GM19397 (cell line): ENCODE results near the gene FUT2.
"Not testable (repeated sequence)": the region's sequence is repeated elsewhere in the genome, so short reads cannot be mapped to it uniquely, and the experiment has no call there.

ENCODE experiments used
- ATAC-seq: cut with Tn5 transposase; IDR thresholded peaks from one replicate; pipeline ENCODE4 v1.9.1; 2021; ENCODE audit warnings: mild to moderate bottlenecking, moderate library complexity; ENCODE audit not compliant: unreplicated experiment

The FUT2 gene

DNA sequence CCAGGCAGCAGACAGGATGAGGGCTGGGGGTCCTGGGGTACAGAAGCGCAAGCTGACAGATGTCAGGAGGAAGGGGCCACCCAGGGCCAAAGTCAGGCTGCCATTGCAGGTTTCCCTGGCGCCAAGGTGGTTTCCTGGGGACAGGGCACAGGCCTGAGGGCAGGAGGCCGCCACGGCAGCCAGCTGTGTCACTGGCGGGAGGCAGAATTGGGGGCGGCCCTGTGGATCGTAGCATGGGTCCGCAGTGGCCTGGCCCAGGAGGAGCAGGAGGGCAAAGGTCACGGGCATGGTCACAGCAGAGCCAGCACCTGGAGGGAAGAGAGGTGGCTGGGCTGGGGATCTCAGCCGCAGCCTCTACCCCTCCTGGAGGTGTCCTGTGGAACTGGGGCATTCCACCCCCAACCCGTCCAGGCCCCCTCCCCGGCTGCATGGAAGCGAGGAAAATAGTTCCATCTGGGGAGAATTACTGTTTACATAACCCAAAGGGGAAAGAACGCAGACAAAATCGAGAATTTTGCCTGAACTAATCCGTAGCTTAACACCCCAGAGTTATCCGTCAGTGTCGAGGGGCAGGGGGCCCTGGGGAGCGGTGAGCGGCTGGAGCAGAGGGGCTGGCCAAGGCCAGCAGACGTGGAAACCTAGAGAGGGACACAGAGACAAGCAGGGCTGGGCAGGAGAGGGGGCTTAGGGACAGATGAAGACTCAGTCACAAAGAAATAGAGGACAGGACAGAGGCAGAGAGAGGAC lies 24.9 kb upstream of the FUT2 start:
- ATAC-seq, result no peak

DNA sequence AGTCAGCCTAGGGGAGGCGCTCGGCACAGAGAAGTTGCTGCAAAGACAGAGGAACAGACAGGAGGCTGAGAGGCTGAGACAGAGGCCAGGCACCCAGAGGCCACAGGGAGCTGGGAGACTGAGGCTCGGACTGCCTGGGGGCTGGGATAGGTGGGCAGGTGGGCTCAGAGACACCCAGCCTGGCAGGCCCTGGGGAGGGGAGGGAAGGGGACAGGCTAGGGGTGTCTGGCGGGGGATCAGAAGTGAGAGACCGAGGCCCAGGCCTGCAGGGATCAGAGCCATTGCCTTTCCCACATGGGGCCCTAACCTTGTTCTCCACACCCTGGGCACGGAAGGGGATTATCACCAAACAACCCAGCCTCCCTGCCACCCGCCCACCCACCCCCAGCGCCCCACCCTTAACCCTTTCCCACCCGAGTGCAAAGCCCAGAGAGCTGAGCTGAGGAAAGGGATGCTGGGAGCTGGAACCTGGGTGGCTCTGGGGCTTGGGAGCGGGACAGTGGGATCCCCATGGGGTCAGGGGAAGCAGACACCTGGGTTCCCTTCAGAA lies 24.2 kb upstream of the FUT2 start:
- no peak for ATAC-seq

DNA sequence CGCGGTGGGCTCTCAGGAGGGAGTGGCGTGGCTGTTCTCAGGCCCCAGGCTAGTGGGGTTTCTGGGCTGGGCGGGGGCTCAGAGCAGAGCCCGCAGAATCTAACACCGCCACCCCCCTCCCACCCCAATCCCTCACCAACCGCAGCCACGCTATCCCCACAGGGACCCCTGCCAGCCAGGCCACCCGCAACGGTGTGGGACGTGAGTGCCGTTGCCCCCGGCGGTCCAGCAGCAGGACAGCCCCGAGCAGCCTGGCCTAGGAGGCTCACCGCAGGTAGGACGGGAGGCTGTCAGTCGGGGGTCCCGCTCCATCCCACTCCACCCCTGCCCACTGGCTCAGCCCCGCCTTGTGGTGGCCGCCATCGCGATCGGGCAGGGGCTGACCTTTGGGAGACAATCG lies 22.8 kb upstream of the FUT2 start, which contains the start of gene NTN5:
Gene NTN5 (minus strand): TSS at position 24 of the 400 bp plus-strand sequence. CDS start 2,031 bp downstream, outside the sequence.
- ATAC-seq, result no peak

DNA sequence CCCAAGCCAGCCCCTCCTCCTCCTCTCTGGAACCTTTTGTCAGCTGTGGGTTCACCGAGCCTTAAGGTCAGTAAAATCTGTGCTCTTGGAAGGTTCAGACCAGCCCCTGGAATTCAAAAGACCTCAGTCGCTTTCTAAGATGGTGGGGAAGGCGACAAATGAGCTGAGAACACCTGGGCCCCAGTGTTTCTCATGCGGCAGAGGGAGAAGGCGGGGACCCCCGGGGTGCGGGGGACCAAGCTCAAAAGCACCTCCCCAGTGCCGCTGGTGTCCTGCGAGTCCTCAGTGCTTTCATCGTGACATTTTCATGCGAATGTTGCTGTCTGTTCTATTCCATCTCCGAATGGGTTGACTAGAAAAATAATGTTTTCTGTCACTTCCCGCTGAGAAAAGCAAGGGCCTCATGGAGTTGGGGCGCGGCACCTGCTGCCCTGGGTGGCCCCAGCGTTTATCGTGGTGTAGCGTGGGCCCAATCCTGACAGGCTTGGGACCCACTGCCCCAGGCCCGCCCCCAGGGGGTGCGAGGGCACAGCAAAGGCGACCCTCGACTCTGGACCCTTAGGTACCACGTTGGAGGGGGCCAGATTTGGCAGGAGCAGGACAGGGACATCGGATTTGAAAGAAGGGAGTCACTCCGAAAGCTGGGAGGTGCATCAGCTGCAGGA lies 22.2 kb upstream of the FUT2 start:
- ATAC-seq, result no peak

DNA sequence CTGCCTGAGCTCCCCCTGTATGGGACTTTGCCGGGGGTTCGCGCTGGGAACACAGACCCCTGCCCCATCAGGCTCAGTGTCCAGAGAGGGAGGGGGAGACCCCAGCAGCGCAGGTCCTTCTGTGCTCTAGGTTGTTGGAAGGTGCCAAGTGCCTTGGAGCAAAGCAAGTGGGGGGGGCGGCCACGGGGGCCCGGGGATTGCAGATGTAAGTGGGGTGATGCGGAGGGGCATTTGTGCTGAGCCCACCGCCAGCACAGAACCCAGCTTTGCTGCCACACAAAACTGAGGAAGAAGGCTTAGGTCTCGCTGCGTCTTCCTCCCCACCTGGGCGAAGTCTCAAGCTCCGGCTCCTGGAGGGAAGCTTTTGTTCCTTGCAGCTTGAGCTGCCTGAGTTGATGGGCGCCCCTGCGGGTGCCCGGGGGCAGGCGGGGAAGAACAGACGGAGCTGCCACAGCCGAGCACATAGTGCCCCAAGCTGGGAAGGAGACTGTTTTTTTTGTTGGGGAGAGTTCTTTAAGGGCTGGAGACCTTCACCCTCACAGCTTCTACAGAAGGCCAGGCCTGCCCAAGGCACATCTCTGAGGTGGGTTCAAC lies 21.5 kb upstream of the FUT2 start:
- no peak for ATAC-seq

DNA sequence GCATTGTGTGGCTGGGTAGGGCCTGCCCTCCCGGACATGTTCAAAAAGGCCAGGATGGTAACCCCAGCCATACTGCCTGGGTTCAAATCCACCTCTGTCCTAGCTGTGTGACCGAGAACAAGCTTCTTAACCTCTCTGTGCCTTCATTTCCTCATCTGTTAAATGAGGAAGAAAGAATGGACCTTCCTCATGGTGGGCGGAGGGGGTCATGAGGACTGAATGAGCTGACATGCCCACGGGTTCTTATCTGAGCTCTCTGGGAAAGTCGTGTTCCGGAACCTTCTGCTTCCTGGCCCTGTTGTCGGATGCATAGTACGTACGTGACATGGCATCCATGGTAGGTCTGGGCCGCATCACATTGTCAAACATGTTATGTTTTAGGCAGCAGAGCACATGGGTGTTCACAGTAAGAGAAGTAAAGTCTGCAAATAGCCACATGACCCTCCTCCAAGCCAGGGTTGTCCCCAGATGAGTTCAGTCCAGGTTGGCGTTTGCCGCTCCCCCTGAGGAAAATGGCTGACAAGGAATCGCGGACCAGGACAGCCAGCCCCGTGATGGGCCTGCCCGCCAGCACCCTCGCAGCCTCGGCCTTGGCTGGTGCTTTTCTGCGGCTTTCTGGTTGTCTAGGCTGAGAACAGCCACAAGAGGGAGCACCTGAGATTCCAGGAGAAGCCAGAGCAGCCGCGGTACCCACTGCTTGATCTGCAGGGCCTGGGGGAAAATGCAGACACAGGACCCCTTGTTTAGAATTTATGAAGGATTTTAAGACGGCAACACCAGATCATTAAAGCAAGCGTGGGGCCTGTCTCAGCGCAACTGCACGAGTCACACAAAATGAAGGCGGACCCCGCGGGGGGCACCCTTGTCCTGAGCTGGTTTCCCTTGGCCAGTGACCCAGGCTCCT lies 20.6 kb upstream of the FUT2 start:
- ATAC-seq, result no peak

DNA sequence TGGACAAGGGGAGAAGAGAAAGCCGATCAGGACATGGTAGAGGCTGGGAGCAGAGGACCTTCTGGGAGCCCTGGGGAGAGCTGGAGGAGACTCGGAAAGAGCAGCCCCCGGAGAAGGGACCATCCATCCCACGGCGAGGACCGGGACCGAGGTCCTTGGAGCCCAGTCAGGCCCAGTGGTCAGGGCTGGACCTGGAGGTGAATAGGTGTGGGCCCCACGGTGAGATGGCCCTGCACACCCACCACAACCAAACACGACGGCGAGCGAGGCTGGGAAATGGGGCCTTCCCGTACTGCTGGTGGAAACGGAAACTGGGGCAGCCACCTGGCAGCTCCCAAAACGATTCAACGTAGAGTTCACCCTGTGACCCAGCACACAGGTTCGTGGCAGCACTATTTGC lies 19.3 kb upstream of the FUT2 start:
- ATAC-seq, result no peak

DNA sequence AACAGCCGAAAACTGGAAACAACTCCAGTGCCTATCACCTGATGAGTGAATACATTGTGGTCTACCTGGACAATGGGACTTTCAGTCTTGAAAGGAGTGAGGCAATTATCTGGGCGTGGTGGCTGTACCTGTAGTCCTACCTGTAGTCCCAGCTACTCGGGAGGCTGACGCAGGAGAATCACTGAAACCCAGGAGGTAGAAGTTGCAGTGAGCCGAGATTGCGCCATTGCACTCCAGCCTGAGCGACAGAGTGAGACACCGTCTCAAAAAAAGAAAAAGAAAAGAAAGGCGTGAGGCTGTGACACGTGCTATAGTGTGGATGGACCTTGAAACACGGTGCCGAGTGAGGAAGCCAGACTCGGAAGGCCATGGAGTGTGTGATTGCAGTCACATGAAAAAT lies 18.9 kb upstream of the FUT2 start:
- no peak for ATAC-seq

DNA sequence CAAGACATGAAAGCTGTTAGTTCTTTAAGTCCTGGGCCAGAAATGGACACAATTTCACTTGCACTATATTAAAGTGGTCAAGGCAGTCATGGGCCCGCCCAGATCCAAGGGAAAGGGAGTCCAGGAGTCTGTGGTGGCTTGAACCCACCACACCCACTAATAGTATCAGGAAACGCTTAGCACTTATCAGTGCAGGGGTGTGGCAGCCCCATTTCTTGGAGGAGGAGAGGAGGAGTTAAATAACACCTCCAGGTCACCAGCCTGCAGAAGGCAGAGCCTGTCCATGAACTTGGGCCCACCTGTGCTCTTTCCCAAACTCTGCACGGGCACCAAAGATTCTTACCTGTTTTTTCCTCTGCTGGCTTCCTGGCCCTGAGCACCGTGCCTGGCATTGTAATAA lies 17.6 kb upstream of the FUT2 start:
- no peak for ATAC-seq

DNA sequence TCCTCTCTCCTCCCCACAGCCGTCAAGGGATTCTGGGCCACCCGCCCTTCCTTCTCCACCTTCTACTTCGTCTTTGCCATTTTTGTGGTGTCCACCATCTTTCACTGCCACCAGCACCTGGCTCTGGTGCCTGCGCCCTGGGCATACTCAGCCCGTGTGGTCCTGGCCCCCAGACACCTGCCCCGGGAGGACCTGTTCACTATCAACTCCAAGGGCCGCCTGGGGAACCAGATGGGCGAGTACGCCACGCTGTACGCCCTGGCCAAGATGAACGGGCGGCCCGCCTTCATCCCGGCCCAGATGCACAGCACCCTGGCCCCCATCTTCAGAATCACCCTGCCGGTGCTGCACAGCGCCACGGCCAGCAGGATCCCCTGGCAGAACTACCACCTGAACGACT lies 15.8 kb upstream of the FUT2 start:
- ATAC-seq, result not testable (repeated sequence)

DNA sequence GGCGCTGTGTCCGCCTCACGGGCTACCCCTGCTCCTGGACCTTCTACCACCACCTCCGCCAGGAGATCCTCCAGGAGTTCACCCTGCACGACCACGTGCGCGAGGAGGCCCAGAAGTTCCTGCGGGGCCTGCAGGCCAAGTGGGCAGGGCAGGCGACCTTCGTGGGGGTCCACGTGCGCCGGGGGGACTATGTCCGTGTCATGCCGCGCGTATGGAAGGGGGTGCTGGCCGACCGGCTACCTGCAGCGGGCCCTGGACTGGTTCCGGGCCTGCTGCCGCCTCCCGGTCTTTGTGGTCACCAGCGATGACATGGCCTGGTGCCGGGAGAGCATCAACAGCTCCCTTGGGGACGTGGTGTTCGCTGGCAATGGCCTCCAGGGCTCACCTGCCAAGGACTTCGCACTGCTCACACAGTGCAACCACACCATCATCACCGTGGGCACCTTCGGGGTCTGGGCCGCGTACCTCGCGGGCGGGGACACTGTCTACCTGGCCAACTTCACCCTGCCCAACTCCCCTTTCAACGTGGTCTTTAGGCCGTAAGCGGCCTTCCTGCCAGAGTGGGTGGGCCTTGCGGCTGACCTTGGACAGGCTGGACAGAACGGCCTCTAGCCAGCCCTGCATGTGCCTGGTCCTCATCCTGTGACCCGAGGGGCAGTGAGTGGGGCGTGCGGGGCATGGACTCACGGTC lies 15.2 kb upstream of the FUT2 start:
- ATAC-seq, result no peak

DNA sequence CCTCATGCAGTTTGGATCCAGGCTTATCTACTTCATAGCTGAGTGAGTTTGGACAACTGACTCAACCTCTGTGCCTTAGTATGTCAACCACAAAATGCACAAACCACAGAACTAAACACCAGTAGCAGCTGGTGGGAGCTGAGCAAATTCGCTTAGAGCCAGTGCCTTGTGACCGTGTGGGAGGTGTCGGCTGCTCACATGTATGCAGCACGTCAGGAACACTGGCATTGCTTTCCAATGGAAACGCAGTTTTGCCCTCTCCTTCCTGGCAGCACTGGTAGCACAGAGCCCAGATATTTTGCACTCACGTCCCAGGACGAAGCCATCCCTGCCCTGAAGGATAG lies 14.7 kb upstream of the FUT2 start:
- no peak for ATAC-seq

DNA sequence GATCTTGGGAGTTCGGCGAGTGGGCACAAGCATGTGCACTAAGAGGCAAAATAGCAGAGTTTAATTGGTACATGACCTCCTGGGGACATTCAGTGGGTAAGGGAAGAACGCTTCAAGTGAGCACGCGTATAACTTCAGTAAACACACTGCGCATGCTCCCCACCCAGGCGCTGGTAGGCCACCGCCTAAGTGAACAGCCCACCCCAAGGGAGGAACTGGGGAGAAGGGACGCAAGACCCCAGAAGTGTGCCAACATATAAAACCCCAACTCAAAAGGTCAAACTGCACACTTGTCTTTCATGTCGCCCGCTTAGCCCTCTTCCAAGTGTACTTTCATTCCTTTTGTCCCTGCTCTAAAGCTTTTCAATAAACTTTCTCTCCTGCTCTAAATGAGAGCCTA lies 12.4 kb upstream of the FUT2 start:
- no peak for ATAC-seq

DNA sequence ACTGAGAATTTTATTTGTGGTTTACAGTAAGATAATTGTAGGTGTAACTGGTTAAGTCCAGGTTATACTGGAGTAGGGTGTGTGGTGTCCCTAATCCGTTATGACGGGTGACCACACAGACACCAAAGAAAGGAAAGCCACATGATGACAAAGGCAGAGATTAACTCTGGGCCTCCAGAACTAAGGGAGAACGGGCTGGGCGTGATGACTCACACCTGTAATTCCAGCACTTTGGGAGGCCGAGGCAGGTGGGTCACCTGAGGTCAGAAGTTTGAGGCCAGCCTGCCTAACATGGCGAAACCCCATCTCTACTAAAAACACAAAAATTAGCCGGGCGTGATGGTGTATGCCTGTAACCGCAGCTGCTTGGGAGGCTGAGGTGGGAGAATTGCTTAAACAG lies 10.2 kb upstream of the FUT2 start:
- ATAC-seq, result no peak

DNA sequence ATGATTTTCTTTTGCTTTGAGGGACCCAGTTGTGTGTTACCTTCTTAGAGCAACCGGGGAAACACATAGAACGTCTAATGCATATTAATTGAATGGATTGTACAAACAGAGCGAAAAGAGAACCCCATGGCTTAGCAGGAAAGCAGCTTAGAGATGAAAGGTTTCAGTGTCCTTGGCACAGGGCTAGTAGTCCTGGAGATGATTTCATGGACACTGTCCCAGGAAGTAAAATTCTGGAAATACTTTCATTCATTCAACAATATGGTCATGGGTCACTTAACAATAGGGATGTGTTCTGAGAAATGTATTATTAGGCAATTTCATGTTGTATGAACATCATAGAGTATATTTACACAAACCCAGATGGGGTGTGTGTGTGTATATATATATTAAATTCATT lies 9.7 kb upstream of the FUT2 start:
- ATAC-seq, result no peak

DNA sequence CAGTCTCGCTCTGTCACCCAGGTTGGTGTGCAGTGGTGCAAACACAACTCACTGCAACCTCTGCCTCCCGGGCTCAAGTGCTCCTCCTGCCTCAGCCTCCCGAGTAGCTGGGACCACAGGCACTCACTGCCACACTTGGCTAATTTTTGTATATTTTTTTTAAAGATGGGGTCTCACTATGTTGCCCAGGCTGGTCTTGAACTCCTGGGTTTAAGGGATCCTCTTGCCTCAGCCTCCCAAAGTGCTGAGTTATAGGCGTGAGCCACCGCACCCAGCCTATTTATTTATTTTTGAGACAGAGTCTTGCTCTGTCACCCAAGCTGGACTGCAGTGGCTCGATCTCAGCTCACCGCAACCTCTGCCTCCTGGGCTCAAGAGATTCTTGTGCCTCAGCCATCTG lies 9.1 kb upstream of the FUT2 start:
- ATAC-seq, result not testable (repeated sequence)

DNA sequence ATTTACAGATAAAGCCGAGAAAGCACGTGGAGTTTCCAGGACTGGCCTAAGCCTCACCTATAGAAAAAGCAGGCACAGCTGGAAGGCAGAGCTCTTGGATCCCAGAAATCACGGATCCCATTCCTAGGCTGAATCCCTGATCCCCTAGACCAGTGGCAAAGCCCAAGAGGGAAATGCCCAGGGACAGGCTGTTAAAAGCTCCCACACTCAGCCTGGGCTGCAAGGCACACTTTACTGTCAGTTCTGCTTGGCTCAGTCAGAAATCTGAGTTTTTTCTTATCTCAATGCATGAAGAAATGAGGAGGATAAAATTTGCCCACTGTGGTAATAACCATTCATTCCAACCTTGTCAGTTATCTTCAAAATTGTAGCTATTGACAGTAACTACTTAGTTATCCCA lies 8.0 kb upstream of the FUT2 start:
- no peak for ATAC-seq

DNA sequence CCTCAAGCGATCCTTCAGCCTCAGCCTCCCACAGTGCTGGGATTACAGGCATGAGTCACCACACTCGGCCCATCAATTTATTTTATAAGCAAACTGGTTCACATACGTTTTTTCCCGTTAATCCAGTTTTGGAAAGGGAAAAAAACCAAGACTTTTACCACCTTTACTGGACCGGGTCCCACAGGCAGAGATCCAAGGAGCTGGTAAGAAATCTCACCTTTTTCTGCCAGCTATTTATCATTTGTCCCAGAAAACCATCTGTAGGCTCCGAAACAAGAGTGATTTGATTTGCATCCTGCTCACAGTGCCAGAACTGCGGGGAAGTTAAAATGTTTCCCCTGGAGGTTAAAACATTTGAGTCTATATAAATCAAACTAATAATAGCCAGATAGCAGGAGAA lies 6.3 kb upstream of the FUT2 start:
- ATAC-seq, result no peak

DNA sequence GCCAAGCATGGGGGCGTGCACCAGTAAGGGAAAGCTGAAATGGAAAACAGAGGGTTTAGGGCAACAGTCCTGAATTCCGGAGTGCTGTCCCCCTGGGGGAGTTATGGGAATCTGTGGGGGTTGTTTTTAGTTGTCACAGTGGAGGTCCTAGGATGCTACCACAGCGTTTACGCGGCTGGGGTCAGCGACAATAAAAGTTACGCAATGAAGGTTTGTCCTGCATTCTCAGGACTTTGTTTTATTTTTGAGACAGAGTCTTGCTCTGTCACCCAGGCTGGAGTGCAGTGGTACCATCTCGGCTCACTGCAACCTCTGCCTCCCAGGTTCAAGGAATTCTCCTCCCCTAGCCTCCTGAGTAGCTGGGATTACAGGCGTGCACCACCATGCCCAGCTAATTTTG lies 2.1 kb upstream of the FUT2 start:
- ATAC-seq, result not testable (repeated sequence)

DNA sequence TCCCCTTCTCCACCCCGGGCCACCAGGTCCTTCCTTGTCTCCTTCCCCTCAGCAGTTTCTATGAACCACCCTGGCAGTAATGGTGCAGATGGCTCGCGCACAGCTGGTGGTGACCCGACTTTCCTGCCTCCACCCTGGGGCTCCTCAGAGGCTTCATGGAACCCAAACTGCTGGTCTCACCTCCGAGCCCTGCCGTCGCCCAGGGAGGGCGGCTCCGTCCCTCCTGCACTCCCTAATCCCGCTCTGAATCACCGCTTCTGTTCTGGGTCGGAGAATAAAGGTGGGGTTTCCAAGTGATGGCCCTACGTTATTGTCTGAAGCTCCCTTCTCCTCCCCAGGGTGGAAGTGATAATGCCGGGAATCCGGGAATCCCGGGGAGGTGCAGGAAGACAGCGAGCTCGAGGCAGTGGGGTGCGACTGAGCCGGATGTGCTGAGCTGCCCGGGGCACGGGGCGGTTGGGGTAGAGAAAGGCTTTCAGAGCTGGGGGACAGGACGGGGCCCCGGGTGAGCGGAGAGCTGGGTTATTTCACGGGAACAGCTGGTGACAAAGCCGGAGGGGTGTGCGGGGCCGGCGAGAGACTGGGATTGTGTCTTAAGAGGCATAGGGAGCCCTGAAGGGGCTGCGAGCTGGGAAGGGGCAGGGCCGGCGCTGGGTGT lies 711 bp downstream of the FUT2 start:
- ATAC-seq, result no peak
